ENCODE data around the gene EPO.

Gene EPO

GRCh38 chr7:100720279-100720670 lies at the start of gene EPO:
Gene EPO, plus strand, starts transcription at chr7:100720468. Its CDS starts 513 bp downstream, at chr7:100720981.
- peak within 1 kb of the TSS; percentile 61; the same call in 1 of the 2 replicates for H3K9ac ChIP-seq (ENCODE audit: low read depth, low read length)
- H3K9me3 ChIP-seq (ENCODE audit: control insufficient read depth, insufficient read depth, low read length) = no peaks in the 10 kb centered on the region
- H3K4me1 ChIP-seq (ENCODE audit: insufficient read depth, low read length) = no peaks in the 10 kb centered on the region
- H3K36me3 ChIP-seq (ENCODE audit: insufficient read depth, low read length) = no peaks in the 10 kb centered on the region

- Histone ChIP-seq H3K36me3 (ENCODE audit: insufficient read depth, low read length) (no peaks in the 10 kb centered on the region), H3K4me1 (ENCODE audit: insufficient read depth, low read length) (no peaks in the 10 kb centered on the region), H3K9me3 (ENCODE audit: control insufficient read depth, insufficient read depth, low read length) (no peaks in the 10 kb centered on the region), H3K9ac (ENCODE audit: low read depth, low read length) (no peak overlapping the region)
Measured at GRCh38 chr7:100671353-100672327, 48.6 kb upstream of the EPO start.

- Histone ChIP-seq H3K4me1 (ENCODE audit: insufficient read depth, low read length) (no peaks in the 10 kb centered on the region), H3K9ac (ENCODE audit: low read depth, low read length) (peak within 1 kb of the TSS; percentile 84), H3K9me3 (ENCODE audit: control insufficient read depth, insufficient read depth, low read length) (no peaks in the 10 kb centered on the region), H3K36me3 (ENCODE audit: insufficient read depth, low read length) (no peaks in the 10 kb centered on the region)
Measured at GRCh38 chr7:100673302-100673941, 46.8 kb upstream of the EPO start, which contains the start of gene GNB2. Gene GNB2, plus strand, starts transcription at chr7:100673740. Its CDS starts 2,526 bp downstream, at chr7:100676266.

GRCh38 chr7:100673942-100674410 lies 46.3 kb upstream of the EPO start:
- Histone ChIP-seq H3K9ac (ENCODE audit: low read depth, low read length) (peak overlapping the region; percentile 84), H3K36me3 (ENCODE audit: insufficient read depth, low read length) (no peaks in the 10 kb centered on the region), H3K4me1 (ENCODE audit: insufficient read depth, low read length) (no peaks in the 10 kb centered on the region), H3K9me3 (ENCODE audit: control insufficient read depth, insufficient read depth, low read length) (no peaks in the 10 kb centered on the region)

GRCh38 chr7:100674411-100675104 lies 45.7 kb upstream of the EPO start:
- no peaks in the 10 kb centered on the region for H3K4me1 ChIP-seq (ENCODE audit: insufficient read depth, low read length)
- no peaks in the 10 kb centered on the region for H3K36me3 ChIP-seq (ENCODE audit: insufficient read depth, low read length)
- no peaks in the 10 kb centered on the region for H3K9me3 ChIP-seq (ENCODE audit: control insufficient read depth, insufficient read depth, low read length)
- H3K9ac ChIP-seq (ENCODE audit: low read depth, low read length) = peak overlapping the region; percentile 84

GRCh38 chr7:100675105-100675451 lies 45.2 kb upstream of the EPO start:
- peaks cover under 1% of the 10 kb centered on the region; the same call in 1 of the 2 replicates for H3K4me1 ChIP-seq (ENCODE audit: insufficient read depth, low read length)
- peak overlapping the region; percentile 84; the same call in 1 of the 2 replicates for H3K9ac ChIP-seq (ENCODE audit: low read depth, low read length)
- no peaks in the 10 kb centered on the region for H3K36me3 ChIP-seq (ENCODE audit: insufficient read depth, low read length)
- no peaks in the 10 kb centered on the region for H3K9me3 ChIP-seq (ENCODE audit: control insufficient read depth, insufficient read depth, low read length)

- no peaks in the 10 kb centered on the region for H3K9me3 ChIP-seq (ENCODE audit: control insufficient read depth, insufficient read depth, low read length)
- H3K4me1 ChIP-seq (ENCODE audit: insufficient read depth, low read length) = peaks cover 4% of the 10 kb centered on the region; the same call in 1 of the 2 replicates
Measured at GRCh38 chr7:100675581-100676350, 44.5 kb upstream of the EPO start.

GRCh38 chr7:100676501-100677306 lies 43.6 kb upstream of the EPO start:
- no peaks in the 10 kb centered on the region for H3K9me3 ChIP-seq (ENCODE audit: control insufficient read depth, insufficient read depth, low read length)
- no peak overlapping the region for H3K9ac ChIP-seq (ENCODE audit: low read depth, low read length)
- peaks cover 3% of the 10 kb centered on the region; the same call in 1 of the 2 replicates for H3K36me3 ChIP-seq (ENCODE audit: insufficient read depth, low read length)
- H3K4me1 ChIP-seq (ENCODE audit: insufficient read depth, low read length) = peaks cover 11% of the 10 kb centered on the region; the same call in 1 of the 2 replicates

More at GRCh38 chr7:100675581-100676350, 44.5 kb upstream of the EPO start:
- no peaks in the 10 kb centered on the region for H3K36me3 ChIP-seq (ENCODE audit: insufficient read depth, low read length)
- H3K9ac ChIP-seq (ENCODE audit: low read depth, low read length) = peak overlapping the region; percentile 56

- Histone ChIP-seq H3K4me1 (ENCODE audit: insufficient read depth, low read length) (peaks cover 17% of the 10 kb centered on the region; the same call in 1 of the 2 replicates), H3K9ac (ENCODE audit: low read depth, low read length) (no peak overlapping the region), H3K9me3 (ENCODE audit: control insufficient read depth, insufficient read depth, low read length) (no peaks in the 10 kb centered on the region), H3K36me3 (ENCODE audit: insufficient read depth, low read length) (peaks cover 6% of the 10 kb centered on the region; the same call in 1 of the 2 replicates)
Measured at GRCh38 chr7:100677308-100678267, 42.7 kb upstream of the EPO start.

- H3K36me3 ChIP-seq (ENCODE audit: insufficient read depth, low read length) = peaks cover 6% of the 10 kb centered on the region; the same call in 1 of the 2 replicates
Measured at GRCh38 chr7:100678291-100678984, 41.8 kb upstream of the EPO start.

GRCh38 chr7:100679129-100679926 lies 40.9 kb upstream of the EPO start:
- Histone ChIP-seq H3K9me3 (ENCODE audit: control insufficient read depth, insufficient read depth, low read length) (no peaks in the 10 kb centered on the region), H3K36me3 (ENCODE audit: insufficient read depth, low read length) (peaks cover 6% of the 10 kb centered on the region; the same call in 1 of the 2 replicates), H3K4me1 (ENCODE audit: insufficient read depth, low read length) (peaks cover 17% of the 10 kb centered on the region; the same call in 1 of the 2 replicates), H3K9ac (ENCODE audit: low read depth, low read length) (no peak overlapping the region)

More at GRCh38 chr7:100678291-100678984, 41.8 kb upstream of the EPO start:
- Histone ChIP-seq H3K4me1 (ENCODE audit: insufficient read depth, low read length) (peaks cover 17% of the 10 kb centered on the region; the same call in 1 of the 2 replicates), H3K9me3 (ENCODE audit: control insufficient read depth, insufficient read depth, low read length) (no peaks in the 10 kb centered on the region), H3K9ac (ENCODE audit: low read depth, low read length) (no peak overlapping the region)
